ENCODE results near the gene NPAS3.

DNA sequence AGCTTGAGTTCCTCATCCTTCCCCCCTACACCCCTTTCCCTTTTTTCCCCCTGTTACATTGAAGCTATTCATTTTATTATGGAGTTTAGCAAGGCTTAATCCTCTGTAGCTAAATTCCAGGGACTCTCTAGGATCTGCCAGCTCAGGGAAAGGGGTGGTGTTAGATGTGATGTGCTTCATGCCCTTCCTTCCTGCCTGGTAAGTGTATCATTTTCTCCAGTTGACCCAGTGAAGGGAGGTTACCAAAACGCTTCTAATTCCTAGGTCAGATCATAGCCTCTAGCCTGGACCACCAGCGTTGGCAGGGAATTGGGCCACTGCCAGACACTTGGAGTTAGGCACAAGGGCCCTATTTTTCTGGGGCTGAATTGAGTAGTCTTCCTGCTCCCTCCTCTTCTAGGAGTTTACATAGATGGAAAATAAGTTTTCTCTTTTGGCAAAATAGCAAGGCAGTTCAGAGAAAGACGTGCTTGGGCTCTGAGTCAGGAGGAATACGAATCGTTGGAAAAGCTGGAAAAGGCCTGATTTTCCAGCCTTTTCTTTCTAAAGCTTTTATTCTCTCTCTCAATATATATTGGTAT, 88.3 kb downstream of the NPAS3 start:
- TF ChIP-seq CTCF (conservative IDR thresholded peaks at IDR 0.05; ENCODE audit: low read depth, low read length) (no peak), EZH2 (IDR thresholded peaks at IDR 0.05; ENCODE audit: low read length, unreplicated experiment) (no peak)

Data from PC-3 (cell line).